Endothelial cell of hepatic sinusoid (primary cell): ENCODE data around the gene EPC1.
"Not testable (repeated sequence)": the region's sequence is repeated elsewhere in the genome, so short reads cannot be mapped to it uniquely, and the experiment has no call there.

Experiments
- in situ Hi-C: cut with HindIII; loops from 2 replicates; pipeline ENCODE4 v1.10.0; 2017; ENCODE audit warnings: low sequenced_read_pairs

The EPC1 gene

GRCh38 chr10:32298075-32298812 is 48.7 kb downstream of the EPC1 start:
- in situ Hi-C loops, result no loop called here

- in situ Hi-C loops, result no loop called here
Measured at GRCh38 chr10:32295027-32295426, 51.9 kb downstream of the EPC1 start.

GRCh38 chr10:32293581-32293980 is 53.4 kb downstream of the EPC1 start:
- in situ Hi-C loops, result no loop called here

- in situ Hi-C loops, result loop anchor here (5.0 kb wide), 1 partner anchor 93 kb away; no protein-coding TSS in a partner anchor
Measured at GRCh38 chr10:32279795-32280194, 67.2 kb downstream of the EPC1 start.

GRCh38 chr10:32273336-32273735 is 73.6 kb downstream of the EPC1 start:
- in situ Hi-C loops, result no loop called here

GRCh38 chr10:32271617-32272016 is 75.3 kb downstream of the EPC1 start:
- in situ Hi-C loops, result no loop called here

- in situ Hi-C loops, result no loop called here
Measured at GRCh38 chr10:32269343-32270100, 77.4 kb downstream of the EPC1 start.

GRCh38 chr10:32268788-32269187 is 78.2 kb downstream of the EPC1 start:
- in situ Hi-C loops, result no loop called here

GRCh38 chr10:32266979-32267378 is 80.0 kb downstream of the EPC1 start:
- in situ Hi-C loops, result no loop called here

GRCh38 chr10:32266566-32266965 is 80.4 kb downstream of the EPC1 start:
- in situ Hi-C loops, result no loop called here

GRCh38 chr10:32265756-32266155 is 81.2 kb downstream of the EPC1 start:
- in situ Hi-C loops, result no loop called here

- in situ Hi-C loops, result no loop called here
Measured at GRCh38 chr10:32263300-32263699, 83.7 kb downstream of the EPC1 start.

GRCh38 chr10:32259551-32259950 is 87.4 kb downstream of the EPC1 start:
- in situ Hi-C loops, result no loop called here

GRCh38 chr10:32256613-32257437 is 90.1 kb downstream of the EPC1 start:
- in situ Hi-C loops, result no loop called here

GRCh38 chr10:32253821-32254220 is 93.1 kb downstream of the EPC1 start:
- in situ Hi-C loops, result no loop called here

- in situ Hi-C loops, result no loop called here
Measured at GRCh38 chr10:32253276-32253675, 93.7 kb downstream of the EPC1 start.

- in situ Hi-C loops, result not testable (repeated sequence)
Measured at GRCh38 chr10:32250489-32250888, 96.5 kb downstream of the EPC1 start.

- in situ Hi-C loops, result no loop called here
Measured at GRCh38 chr10:32246685-32247084, 100.3 kb downstream of the EPC1 start.

GRCh38 chr10:32245760-32246159 is 101.2 kb downstream of the EPC1 start:
- in situ Hi-C loops, result no loop called here

GRCh38 chr10:32244421-32245207 is 102.3 kb downstream of the EPC1 start:
- in situ Hi-C loops, result no loop called here

GRCh38 chr10:32244011-32244410 is 102.9 kb downstream of the EPC1 start:
- in situ Hi-C loops, result no loop called here
